Amygdala (tissue), 56 donors: ENCODE data around the gene CUX1.
"Not testable (repeated sequence)": the region's sequence is repeated elsewhere in the genome, so short reads cannot be mapped to it uniquely, and the experiment has no call there.

Experiments
- DNase-seq, 56 donors: peaks; one replicate each; lab custom pipeline; 2025; lab: John Stamatoyannopoulos, UW

CUX1 gene

GRCh38 chr7:101823596-101823995 is 6.2 kb downstream of the CUX1 start:
- DNase-seq = no peak

DNA sequence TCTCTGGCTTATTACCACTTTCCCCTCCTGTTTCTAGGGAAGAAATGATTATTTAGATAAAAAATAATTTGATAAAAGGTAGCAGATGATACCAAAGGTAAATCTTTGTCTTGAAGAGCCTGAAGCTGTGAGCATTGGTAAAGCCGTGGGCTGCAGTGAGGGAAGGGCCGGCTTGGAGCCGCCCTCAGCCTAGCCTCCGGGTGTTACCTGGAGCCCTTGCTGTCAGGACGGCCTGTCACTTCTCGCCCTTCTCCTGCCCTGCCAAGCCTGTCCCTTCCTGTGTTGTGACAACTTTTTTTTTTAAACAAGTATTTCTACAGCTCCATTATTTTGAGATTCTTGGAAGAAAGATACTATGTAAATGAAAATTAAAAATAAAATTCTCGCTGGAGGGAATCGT is 7.0 kb downstream of the CUX1 start:
- DNase-seq = no peak

DNA sequence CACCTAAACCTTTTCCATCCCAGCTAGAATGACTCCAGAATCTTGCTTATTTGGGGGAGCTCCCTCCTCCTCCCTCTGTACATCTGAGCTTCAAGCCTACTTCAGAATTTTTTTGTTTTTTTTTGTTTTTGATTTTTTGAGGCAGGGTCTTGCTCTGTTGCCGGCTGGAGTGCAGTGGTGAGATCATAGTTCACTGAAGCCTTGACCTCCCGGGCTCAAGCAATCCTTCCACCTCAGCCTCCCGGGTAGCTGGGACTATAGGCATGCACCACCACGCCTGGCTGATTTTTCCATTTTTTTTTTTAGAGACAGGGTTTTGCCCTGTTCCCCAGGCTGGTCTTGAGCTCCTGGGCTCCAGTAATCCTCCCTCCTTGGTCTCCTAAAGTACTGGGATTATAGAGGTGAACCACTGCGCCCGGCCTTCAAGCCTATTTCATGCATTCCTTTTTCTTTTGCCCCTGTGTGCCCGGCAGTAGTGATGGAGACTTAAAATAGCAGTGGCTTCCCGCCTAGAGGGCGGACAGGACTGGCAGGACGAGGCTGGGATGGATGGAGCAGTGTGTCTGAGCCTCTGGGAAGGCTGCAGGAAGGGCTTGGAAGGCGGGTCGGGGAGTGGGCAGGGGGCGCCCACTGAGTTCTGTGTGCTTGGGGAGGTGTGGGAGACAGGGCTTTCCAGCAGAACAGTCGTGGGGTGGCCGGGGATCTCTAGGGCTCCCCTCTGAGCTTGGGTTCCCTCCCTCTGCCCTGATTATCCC is 8.8 kb downstream of the CUX1 start:
- DNase-seq = no peak

- DNase-seq = no peak
Measured at GRCh38 chr7:101828301-101829020, 11.0 kb downstream of the CUX1 start.

DNA sequence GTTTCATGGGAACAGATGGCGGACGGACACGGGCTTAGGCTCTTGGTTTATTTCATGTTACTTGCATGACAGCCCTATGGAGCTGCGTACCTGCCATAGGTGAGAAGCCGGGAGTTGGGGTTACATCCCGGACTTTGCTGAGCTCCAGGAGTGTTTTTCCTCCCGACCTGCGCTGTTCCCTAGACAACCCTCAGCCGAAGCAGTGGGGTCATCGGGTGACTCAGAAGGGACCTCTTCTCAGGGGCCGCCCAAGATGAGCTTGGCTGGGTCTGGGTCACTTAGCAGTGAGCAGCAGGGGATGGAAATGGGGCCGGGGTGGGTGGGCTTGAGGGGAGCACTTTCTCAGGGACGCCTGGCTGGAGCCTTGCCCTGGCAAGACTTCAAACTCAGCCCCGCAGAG is 11.9 kb downstream of the CUX1 start:
- no peak for DNase-seq

- no peak for DNase-seq
Measured at GRCh38 chr7:101829821-101830220, 12.4 kb downstream of the CUX1 start.

DNA sequence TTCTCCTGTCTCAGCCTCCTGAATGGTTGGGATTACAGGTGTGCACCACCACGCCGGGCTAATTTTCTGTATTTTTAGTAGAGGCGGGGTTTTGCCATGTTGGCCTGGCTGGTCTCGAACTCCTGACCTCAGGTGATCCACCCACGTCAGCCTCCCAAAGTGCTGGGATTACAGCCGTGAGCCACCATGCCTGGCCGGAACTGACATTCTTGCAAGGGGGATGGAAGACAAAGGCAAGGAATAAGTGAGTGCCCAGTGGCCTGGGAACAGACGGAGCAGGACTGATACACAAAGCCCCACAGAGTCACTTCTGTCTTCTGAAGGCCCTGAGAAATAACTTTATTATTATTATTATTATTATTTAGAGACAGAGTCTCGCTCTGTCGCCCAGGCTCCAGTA is 14.0 kb downstream of the CUX1 start:
- not testable (repeated sequence) for DNase-seq

DNA sequence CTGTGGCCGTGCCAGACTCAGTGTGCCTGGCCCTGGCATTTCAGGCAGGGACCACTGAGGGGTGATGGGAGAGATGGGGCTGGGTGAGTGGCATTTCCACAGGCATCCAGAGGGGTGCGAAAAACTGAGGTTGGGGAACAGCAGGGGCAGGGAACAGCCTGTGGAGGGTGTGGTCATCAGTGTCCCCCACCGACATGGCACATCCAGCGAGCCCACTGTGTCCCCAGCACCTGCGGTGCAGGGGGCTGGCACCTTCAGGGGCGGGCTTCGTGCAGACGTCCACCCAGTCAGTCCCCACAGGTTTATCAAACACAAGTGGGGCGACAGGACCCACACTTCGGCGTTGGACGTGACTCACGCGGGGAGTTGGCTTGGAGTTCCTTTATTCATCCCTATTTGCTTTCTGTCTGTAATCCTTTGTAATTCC is 14.8 kb downstream of the CUX1 start:
- DNase-seq = no peak

- DNase-seq = no peak
Measured at GRCh38 chr7:101832685-101833375, 15.4 kb downstream of the CUX1 start.

DNA sequence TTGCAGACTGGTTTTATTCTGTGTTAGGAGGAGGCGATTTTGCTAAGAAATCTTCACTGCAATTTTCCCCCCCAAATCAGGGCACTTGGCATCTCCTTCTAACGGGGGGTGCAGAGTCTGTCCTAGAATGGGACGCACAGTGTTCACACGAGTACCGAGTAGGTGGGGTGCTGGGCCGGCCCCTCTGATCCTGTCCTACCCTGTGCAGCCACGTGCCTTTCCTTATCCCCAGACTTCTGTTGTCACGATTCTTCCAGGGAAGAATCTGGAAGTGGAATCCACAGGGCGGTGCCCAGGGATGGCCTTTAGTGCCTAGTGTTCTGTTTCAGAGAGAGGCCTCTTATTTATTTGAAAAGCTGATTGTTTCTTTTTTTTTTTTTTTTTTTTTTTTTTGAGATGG is 16.4 kb downstream of the CUX1 start:
- DNase-seq = no peak

DNA sequence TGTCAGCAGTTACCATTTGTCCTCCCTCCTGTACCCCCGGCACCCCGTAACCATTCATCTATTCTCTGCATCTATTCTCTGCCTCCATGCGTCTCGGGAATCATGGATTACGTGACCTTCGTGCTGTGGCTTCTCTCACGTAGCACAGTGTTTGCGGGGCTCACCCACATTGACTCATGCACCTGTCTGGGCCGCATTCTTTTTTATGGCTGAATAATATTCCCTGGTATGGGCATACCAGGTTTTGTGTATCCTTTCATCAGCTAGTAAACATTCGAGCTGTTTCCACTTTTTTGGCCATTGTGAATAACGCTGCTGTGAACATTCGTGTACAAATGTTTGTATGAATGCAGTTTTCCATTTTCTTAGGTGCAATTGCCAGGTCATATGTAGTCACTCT is 17.7 kb downstream of the CUX1 start:
- no peak for DNase-seq

DNA sequence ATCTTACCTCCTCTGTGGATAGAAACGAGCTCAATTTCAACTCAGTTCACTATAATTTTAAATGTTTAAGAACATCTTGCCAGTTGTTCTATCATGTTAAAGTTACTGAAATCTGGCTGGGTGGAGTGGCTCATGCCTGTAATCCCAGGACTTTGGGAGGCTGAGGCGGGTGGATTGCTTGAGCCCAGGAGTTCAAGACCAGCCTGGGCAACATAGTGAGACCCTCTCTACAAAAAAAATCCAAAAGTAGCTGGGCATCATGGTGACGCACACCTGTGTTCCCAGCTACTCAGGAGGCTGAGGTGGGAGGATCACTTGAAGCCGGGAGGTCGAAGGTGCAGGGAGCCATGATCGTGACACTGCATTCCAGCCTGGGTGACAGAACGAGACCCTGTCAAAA is 20.0 kb downstream of the CUX1 start:
- DNase-seq = not testable (repeated sequence)

- no peak for DNase-seq
Measured at GRCh38 chr7:101838837-101839483, 21.5 kb downstream of the CUX1 start.

DNA sequence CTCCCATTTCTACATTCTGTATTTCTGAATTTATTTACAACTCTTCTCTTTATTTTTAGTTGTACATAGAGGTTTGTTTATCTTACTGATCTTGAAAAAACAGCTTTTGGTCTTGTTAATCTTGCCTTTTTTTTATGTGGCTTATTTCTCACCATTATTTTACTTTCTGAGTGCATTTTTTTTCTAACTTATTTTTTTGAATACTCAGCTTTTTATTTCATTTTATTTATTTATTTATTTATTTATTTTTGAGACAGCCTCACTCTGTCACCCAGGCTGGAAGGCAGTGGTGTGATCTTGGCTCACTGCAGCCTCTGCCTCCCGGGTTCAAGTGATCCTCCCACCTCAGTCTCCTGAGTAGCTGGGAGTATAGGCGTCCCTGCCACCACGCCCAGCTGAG is 23.9 kb downstream of the CUX1 start:
- DNase-seq = no peak

- no peak for DNase-seq
Measured at GRCh38 chr7:101843293-101844271, 26.2 kb downstream of the CUX1 start.

DNA sequence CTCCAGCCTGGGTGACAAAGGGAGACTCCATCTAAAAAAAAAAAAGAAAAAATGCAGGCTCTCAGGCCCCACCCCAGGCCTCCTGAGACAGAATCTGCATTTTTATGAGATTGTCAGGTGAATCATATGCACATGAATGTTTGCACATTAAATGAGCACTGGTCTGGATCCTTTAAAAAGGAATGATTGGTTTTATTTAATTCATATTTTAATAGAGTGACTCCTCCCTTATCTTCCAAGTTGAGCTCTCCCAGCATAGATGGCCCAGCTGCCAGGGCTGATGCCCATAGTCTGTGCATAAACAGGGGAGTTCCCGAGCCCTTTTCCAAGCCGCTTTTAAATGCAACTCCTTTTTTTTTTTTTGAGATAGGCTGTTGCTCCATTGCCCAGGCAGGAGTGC is 28.5 kb downstream of the CUX1 start:
- no peak for DNase-seq

DNA sequence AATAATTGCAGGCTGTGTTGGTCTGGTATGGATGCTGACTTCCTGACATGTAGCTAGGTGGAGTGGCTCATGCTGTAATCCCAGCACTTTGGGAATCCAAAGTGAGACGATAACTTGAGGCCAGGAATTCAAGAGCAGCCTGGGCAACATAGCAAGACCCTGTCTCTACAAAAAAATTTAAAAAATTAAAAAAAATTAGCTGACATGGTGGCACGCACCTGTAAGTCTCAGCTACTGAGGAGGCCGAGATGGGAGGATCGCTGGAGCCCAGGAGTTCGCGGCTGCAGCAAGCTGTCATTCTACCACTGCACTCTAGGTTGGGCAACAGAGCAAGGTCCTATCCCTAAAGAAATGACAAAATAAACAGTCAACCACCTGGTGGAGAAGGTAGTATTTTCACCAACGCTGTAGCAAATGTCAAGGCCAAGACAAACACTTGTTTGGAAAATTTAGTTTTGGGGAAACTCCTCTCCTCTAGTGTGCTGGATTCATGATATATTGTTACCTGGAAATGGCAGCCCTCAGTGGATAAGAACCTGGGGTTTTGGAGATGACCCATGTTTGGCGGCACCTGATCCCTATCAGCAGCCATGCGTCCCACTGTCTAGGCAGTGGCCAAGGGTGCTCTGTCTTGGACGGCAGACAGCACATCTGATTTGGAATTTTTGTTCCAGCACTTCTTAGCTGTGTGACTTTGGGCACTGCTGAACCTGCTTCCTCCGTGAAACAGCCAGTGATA is 29.5 kb downstream of the CUX1 start:
- DNase-seq = no peak

GRCh38 chr7:101848208-101848951 is 31.0 kb downstream of the CUX1 start:
- no peak for DNase-seq
